ENCODE results near the gene SGSM1.

Gene SGSM1

DNA sequence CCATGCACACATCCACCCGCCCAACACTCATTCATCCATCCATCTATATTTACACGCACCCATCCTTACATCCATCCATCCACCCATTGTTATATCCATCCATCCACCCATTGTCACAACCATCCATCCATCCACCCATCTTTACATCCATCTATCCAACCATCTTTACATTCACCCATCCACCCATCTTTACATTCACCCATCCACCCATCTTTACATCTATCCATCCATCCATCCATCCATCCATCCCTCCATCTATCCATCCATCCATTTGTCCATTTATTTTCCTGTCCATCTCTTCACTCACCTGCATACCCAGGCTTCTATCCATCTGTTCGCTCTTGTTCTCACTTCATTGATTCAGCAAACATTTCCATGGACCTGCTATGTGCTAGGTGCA, 49.8 kb downstream of the SGSM1 start:
- H3K79me2 ChIP-seq (ENCODE audit: control insufficient read depth, low read length) = no peaks in the 10 kb centered on the region
- no peaks in the 10 kb centered on the region for H3K27me3 ChIP-seq (ENCODE audit: control insufficient read depth, low read length)
- H3K4me3 ChIP-seq (ENCODE audit: low read length) = no peak overlapping the region
- H4K20me1 ChIP-seq (ENCODE audit: control insufficient read depth, insufficient read depth, low read depth, low read length) = no peaks in the 10 kb centered on the region
- H3K27ac ChIP-seq (ENCODE audit: low read depth, low read length) = no peak overlapping the region
- H3K4me1 ChIP-seq (ENCODE audit: control insufficient read depth, low read length) = no peaks in the 10 kb centered on the region
- TF ChIP-seq, protein P1, sequence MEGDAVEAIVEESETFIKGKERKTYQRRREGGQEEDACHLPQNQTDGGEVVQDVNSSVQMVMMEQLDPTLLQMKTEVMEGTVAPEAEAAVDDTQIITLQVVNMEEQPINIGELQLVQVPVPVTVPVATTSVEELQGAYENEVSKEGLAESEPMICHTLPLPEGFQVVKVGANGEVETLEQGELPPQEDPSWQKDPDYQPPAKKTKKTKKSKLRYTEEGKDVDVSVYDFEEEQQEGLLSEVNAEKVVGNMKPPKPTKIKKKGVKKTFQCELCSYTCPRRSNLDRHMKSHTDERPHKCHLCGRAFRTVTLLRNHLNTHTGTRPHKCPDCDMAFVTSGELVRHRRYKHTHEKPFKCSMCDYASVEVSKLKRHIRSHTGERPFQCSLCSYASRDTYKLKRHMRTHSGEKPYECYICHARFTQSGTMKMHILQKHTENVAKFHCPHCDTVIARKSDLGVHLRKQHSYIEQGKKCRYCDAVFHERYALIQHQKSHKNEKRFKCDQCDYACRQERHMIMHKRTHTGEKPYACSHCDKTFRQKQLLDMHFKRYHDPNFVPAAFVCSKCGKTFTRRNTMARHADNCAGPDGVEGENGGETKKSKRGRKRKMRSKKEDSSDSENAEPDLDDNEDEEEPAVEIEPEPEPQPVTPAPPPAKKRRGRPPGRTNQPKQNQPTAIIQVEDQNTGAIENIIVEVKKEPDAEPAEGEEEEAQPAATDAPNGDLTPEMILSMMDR (IDR thresholded peaks at IDR 0.05; ENCODE audit: low read depth, low read length, poor library complexity, severe bottlenecking) = no peak
- TF ChIP-seq EZH2phosphoT487 (IDR thresholded peaks at IDR 0.05; ENCODE audit: borderline replicate concordance, low read length) = no peak
- H3K36me3 ChIP-seq (ENCODE audit: control insufficient read depth, low read length) = no peaks in the 10 kb centered on the region
- no peaks in the 10 kb centered on the region for H3K9me3 ChIP-seq (ENCODE audit: control insufficient read depth, insufficient read depth, low read length)
- no peaks in the 10 kb centered on the region for H3F3A ChIP-seq (ENCODE audit: control insufficient read depth, insufficient read depth)
- H3K4me2 ChIP-seq (ENCODE audit: low read length) = no peak overlapping the region
- no peaks in the 10 kb centered on the region for H3K9me2 ChIP-seq (replicated peaks; ENCODE audit: control insufficient read depth, low read length)

GRCh38 chr22:24857576-24857975, 51.6 kb downstream of the SGSM1 start:
- no peaks in the 10 kb centered on the region for H3K4me1 ChIP-seq (ENCODE audit: control insufficient read depth, low read length)
- no peaks in the 10 kb centered on the region for H3K36me3 ChIP-seq (ENCODE audit: control insufficient read depth, low read length)
- no peak overlapping the region for H3K4me3 ChIP-seq (ENCODE audit: low read length)
- H3K9me2 ChIP-seq (replicated peaks; ENCODE audit: control insufficient read depth, low read length) = no peaks in the 10 kb centered on the region
- no peak overlapping the region for H3K4me2 ChIP-seq (ENCODE audit: low read length)
- no peaks in the 10 kb centered on the region for H3K27me3 ChIP-seq (ENCODE audit: control insufficient read depth, low read length)
- H3F3A ChIP-seq (ENCODE audit: control insufficient read depth, insufficient read depth) = no peaks in the 10 kb centered on the region
- H3K27ac ChIP-seq (ENCODE audit: low read depth, low read length) = no peak overlapping the region
- TF ChIP-seq EZH2phosphoT487 (IDR thresholded peaks at IDR 0.05; ENCODE audit: borderline replicate concordance, low read length) = no peak
- TF ChIP-seq, protein P1 (IDR thresholded peaks at IDR 0.05; ENCODE audit: low read depth, low read length, poor library complexity, severe bottlenecking) = no peak
- no peaks in the 10 kb centered on the region for H3K79me2 ChIP-seq (ENCODE audit: control insufficient read depth, low read length)
- no peaks in the 10 kb centered on the region for H3K9me3 ChIP-seq (ENCODE audit: control insufficient read depth, insufficient read depth, low read length)
- H4K20me1 ChIP-seq (ENCODE audit: control insufficient read depth, insufficient read depth, low read depth, low read length) = no peaks in the 10 kb centered on the region

- Histone ChIP-seq H3K4me3 (ENCODE audit: low read length) (no peak overlapping the region), H3K9me2 (replicated peaks; ENCODE audit: control insufficient read depth, low read length) (no peaks in the 10 kb centered on the region), H4K20me1 (ENCODE audit: control insufficient read depth, insufficient read depth, low read depth, low read length) (no peaks in the 10 kb centered on the region), H3K27me3 (ENCODE audit: control insufficient read depth, low read length) (no peaks in the 10 kb centered on the region), H3K36me3 (ENCODE audit: control insufficient read depth, low read length) (no peaks in the 10 kb centered on the region), H3K27ac (ENCODE audit: low read depth, low read length) (no peak overlapping the region), H3K79me2 (ENCODE audit: control insufficient read depth, low read length) (no peaks in the 10 kb centered on the region), H3F3A (ENCODE audit: control insufficient read depth, insufficient read depth) (no peaks in the 10 kb centered on the region), H3K9me3 (ENCODE audit: control insufficient read depth, insufficient read depth, low read length) (no peaks in the 10 kb centered on the region), H3K4me1 (ENCODE audit: control insufficient read depth, low read length) (no peaks in the 10 kb centered on the region), H3K4me2 (ENCODE audit: low read length) (no peak overlapping the region)
- no peak for TF ChIP-seq EZH2phosphoT487 (IDR thresholded peaks at IDR 0.05; ENCODE audit: borderline replicate concordance, low read length)
- TF ChIP-seq, protein P1 (IDR thresholded peaks at IDR 0.05; ENCODE audit: low read depth, low read length, poor library complexity, severe bottlenecking) = no peak
Measured at GRCh38 chr22:24859587-24859986, 53.6 kb downstream of the SGSM1 start.

- Histone ChIP-seq H3K36me3 (ENCODE audit: control insufficient read depth, low read length) (no peaks in the 10 kb centered on the region), H3K4me3 (ENCODE audit: low read length) (no peak overlapping the region), H3K9me2 (replicated peaks; ENCODE audit: control insufficient read depth, low read length) (no peaks in the 10 kb centered on the region), H4K20me1 (ENCODE audit: control insufficient read depth, insufficient read depth, low read depth, low read length) (no peaks in the 10 kb centered on the region), H3F3A (ENCODE audit: control insufficient read depth, insufficient read depth) (no peaks in the 10 kb centered on the region), H3K9me3 (ENCODE audit: control insufficient read depth, insufficient read depth, low read length) (no peaks in the 10 kb centered on the region), H3K79me2 (ENCODE audit: control insufficient read depth, low read length) (no peaks in the 10 kb centered on the region), H3K4me2 (ENCODE audit: low read length) (no peak overlapping the region), H3K27ac (ENCODE audit: low read depth, low read length) (no peak overlapping the region), H3K27me3 (ENCODE audit: control insufficient read depth, low read length) (no peaks in the 10 kb centered on the region), H3K4me1 (ENCODE audit: control insufficient read depth, low read length) (no peaks in the 10 kb centered on the region)
- TF ChIP-seq, protein P1 (IDR thresholded peaks at IDR 0.05; ENCODE audit: low read depth, low read length, poor library complexity, severe bottlenecking) = no peak
- no peak for TF ChIP-seq EZH2phosphoT487 (IDR thresholded peaks at IDR 0.05; ENCODE audit: borderline replicate concordance, low read length)
Measured at GRCh38 chr22:24865508-24865907, 59.5 kb downstream of the SGSM1 start.

All from DOHH2 (cell line).